Ureter (tissue), 1 donor: ENCODE results near the gene ZBTB43. TPM values are rescaled to one million over a fixed set of nuclear protein-coding genes. Genes with fewer than 3 reads are reported as not detected.

Source experiments
- DNase-seq: peaks from one replicate; pipeline ENCODE4 v3.0.0-alpha.2; 2020; ENCODE audit warnings: low spot score
- total RNA-seq: library from RNA; stranded (reverse); gene quantifications from one replicate; pipeline ENCODE4 v1.2.4, GENCODE V29; 2023
- donor health status: DM: yes; HTN: yes; CAD: no.

Gene ZBTB43
- total RNA-seq, 1 donor from 2014 or later = 22.0 TPM

- no peak for DNase-seq
Measured at GRCh38 chr9:126886034-126886822, 81.4 kb downstream of the ZBTB43 start.

- DNase-seq = no peak
Measured at GRCh38 chr9:126886897-126887296, 82.1 kb downstream of the ZBTB43 start.

Other genes with a start within 250 kb of the ZBTB43 start
- gene LMX1B, start 191.1 kb upstream of the ZBTB43 start, total RNA-seq = not detected
- 10.1 TPM for gene ZBTB34, start 55.6 kb downstream of the ZBTB43 start, total RNA-seq
- 48.8 TPM for gene RALGPS1, start 109.7 kb downstream of the ZBTB43 start, total RNA-seq